ENCODE results near the gene GMPR2.

GRCh38 chr14:24282736-24283135 lies 50.0 kb downstream of the GMPR2 start:
- TF ChIP-seq, protein P1, sequence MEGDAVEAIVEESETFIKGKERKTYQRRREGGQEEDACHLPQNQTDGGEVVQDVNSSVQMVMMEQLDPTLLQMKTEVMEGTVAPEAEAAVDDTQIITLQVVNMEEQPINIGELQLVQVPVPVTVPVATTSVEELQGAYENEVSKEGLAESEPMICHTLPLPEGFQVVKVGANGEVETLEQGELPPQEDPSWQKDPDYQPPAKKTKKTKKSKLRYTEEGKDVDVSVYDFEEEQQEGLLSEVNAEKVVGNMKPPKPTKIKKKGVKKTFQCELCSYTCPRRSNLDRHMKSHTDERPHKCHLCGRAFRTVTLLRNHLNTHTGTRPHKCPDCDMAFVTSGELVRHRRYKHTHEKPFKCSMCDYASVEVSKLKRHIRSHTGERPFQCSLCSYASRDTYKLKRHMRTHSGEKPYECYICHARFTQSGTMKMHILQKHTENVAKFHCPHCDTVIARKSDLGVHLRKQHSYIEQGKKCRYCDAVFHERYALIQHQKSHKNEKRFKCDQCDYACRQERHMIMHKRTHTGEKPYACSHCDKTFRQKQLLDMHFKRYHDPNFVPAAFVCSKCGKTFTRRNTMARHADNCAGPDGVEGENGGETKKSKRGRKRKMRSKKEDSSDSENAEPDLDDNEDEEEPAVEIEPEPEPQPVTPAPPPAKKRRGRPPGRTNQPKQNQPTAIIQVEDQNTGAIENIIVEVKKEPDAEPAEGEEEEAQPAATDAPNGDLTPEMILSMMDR (IDR thresholded peaks at IDR 0.05) = no peak
- TF ChIP-seq POLR2A (IDR thresholded peaks at IDR 0.05) = no peak

Data from testis (tissue), 2 donors.